Right atrium auricular region (tissue), 2 donors: Measurements from ENCODE around the gene GORASP1. TPM values are rescaled to one million over a fixed set of nuclear protein-coding genes. Genes with fewer than 3 reads are reported as not detected.

Experiments used
- DNase-seq: peaks from one replicate; pipeline ENCODE4 v3.0.0-alpha.2; 2019; ENCODE audit warnings: low spot score
- H3K27ac ChIP-seq, 2 donors: fragments of 200-600 bp; sonication (generic); 1 replicate in 1 of 2; 2 replicates in 1 of 2; pipeline ENCODE4 v1.5.1; 2016 to 2019
- H3K27me3 ChIP-seq, 2 donors: fragments of 200-600 bp; sonication (generic); one replicate each; pipeline versions ENCODE4 v1.5.1 to v1.6.0; 2017 to 2019
- H3K36me3 ChIP-seq: fragments of 200-600 bp; sonication (generic); one replicate; pipeline ENCODE4 v1.5.1; 2016
- H3K4me1 ChIP-seq, 2 donors: fragments of 200-600 bp; sonication (generic); one replicate each; pipeline versions ENCODE4 v1.5.1 to v1.6.0; 2017 to 2019
- H3K4me3 ChIP-seq, 2 donors: fragments of 200-600 bp; sonication (generic); 1 replicate in 1 of 2; 2 replicates in 1 of 2; pipeline ENCODE4 v1.5.1; 2017 to 2019; ENCODE audit warnings: mild to moderate bottlenecking in 1 of 2, moderate library complexity in 1 of 2
- H3K9me3 ChIP-seq, 2 donors: fragments of 200-600 bp; sonication (generic); one replicate each; pipeline ENCODE4 v1.5.1; 2019
- CTCF ChIP-seq, 2 donors: fragments of 200-600 bp; sonication (generic); IDR thresholded peaks; one replicate each; pipeline ENCODE4 v1.5.1; 2019; ENCODE audit warnings: antibody characterized with exemption in 2 of 2
- total RNA-seq, 2 donors: library from RNA; depleted of rRNA; stranded (reverse); fragments of >200 nt; gene quantifications; one replicate each; pipeline ENCODE4 v1.1.0, GENCODE V29; 2016

GORASP1 gene
- total RNA-seq, 2 donors from 2014 or later = 34.3 to 38.8 TPM

- Histone ChIP-seq H3K27me3 (no peaks in the 10 kb centered on the region), H3K27ac (no peak overlapping the region), H3K4me3 (no peak overlapping the region), H3K9me3 (no peaks in the 10 kb centered on the region), H3K4me1 (peaks cover 0 to 15% of the 10 kb centered on the region in 2 donors), H3K36me3 (peaks cover 67% of the 10 kb centered on the region)
- DNase-seq = no peak
- TF ChIP-seq CTCF (IDR thresholded peaks at IDR 0.05) = no peak
These were observed 9.5 kb downstream of the GORASP1 start for GRCh38 chr3:39097716-39098472.

- Histone ChIP-seq H3K27ac (no peak overlapping the region), H3K4me3 (no peak overlapping the region), H3K4me1 (peaks cover 0 to 14% of the 10 kb centered on the region in 2 donors), H3K27me3 (no peaks in the 10 kb centered on the region), H3K9me3 (no peaks in the 10 kb centered on the region), H3K36me3 (peaks cover 75% of the 10 kb centered on the region)
- DNase-seq = no peak
- TF ChIP-seq CTCF (IDR thresholded peaks at IDR 0.05) = no peak
These were observed 10.7 kb downstream of the GORASP1 start for GRCh38 chr3:39096775-39097174.

- no peaks in the 10 kb centered on the region for H3K27me3 ChIP-seq
- no peak overlapping the region for H3K27ac ChIP-seq
- no peak for TF ChIP-seq CTCF (IDR thresholded peaks at IDR 0.05)
- H3K9me3 ChIP-seq = no peaks in the 10 kb centered on the region
- DNase-seq = no peak
- H3K4me3 ChIP-seq = no peak overlapping the region
- H3K36me3 ChIP-seq = peaks cover 82% of the 10 kb centered on the region
- H3K4me1 ChIP-seq = peaks cover 0 to 7% of the 10 kb centered on the region in 2 donors
These were observed 11.6 kb downstream of the GORASP1 start for GRCh38 chr3:39095778-39096177.

GRCh38 chr3:39094851-39095677 is 12.4 kb downstream of the GORASP1 start:
- peaks cover 78% of the 10 kb centered on the region for H3K36me3 ChIP-seq
- no peak overlapping the region for H3K4me3 ChIP-seq
- no peak for TF ChIP-seq CTCF (IDR thresholded peaks at IDR 0.05)
- H3K9me3 ChIP-seq = no peaks in the 10 kb centered on the region
- no peak for DNase-seq
- peaks cover 0 to 7% of the 10 kb centered on the region in 2 donors for H3K4me1 ChIP-seq
- H3K27ac ChIP-seq = no peak overlapping the region
- no peaks in the 10 kb centered on the region for H3K27me3 ChIP-seq

GRCh38 chr3:39090922-39091321 is 16.5 kb downstream of the GORASP1 start:
- peaks cover 58% of the 10 kb centered on the region for H3K36me3 ChIP-seq
- no peak for TF ChIP-seq CTCF (IDR thresholded peaks at IDR 0.05)
- no peak for DNase-seq

More at GRCh38 chr3:39090922-39091321, 16.5 kb downstream of the GORASP1 start:
- H3K27me3 ChIP-seq = no peaks in the 10 kb centered on the region
- no peak overlapping the region for H3K4me3 ChIP-seq
- no peaks in the 10 kb centered on the region for H3K4me1 ChIP-seq
- H3K9me3 ChIP-seq = no peaks in the 10 kb centered on the region
- no peak overlapping the region for H3K27ac ChIP-seq
